ENCODE measurements around the gene AADACL4. TPM values are rescaled to one million over a fixed set of nuclear protein-coding genes. Genes with fewer than 3 reads are reported as not detected.

The AADACL4 gene
- total and polyA plus RNA-seq, 9 of the 15 experiments (the other 6 are each of a cell fraction or from before 2014, with no cell fraction given), result not detected

DNA sequence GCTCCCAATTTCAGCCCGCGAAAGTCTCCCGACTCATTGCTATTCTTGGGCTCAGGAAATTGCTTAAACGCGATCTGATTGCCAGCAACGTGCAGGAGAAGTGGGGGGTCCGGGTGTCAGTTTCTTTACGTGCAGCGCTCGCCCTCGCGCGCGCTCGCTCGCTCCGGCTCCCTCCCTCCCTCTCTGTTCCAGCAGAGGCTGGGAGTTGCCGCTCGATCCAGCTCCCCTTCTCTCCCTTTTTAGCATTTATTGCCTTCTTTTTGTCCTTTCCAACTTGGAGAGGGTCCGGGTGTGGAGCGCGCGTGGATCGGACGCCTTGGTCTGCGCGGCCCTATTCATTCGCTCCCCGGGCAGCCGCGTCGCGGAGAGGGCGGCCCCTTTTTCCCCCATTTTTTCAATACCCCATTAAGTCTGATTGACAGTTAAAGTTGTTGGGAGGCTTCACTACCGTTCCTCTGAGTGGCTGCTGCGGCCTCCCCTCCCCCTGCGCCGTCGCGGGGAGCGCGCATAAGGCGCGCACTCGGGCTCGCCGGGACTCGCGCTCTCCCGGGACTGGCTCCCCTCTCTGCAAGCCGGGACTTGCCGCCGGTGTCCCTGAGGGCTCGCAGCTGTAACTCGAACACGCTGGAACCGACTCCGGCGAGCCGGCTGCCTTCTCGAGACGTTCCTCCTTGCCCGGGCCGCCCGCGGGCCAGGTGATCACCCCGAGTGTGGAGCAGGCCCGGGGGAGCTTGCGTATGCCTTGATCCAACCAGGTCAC lies 25.8 kb upstream of the AADACL4 start, which contains the start of gene DHRS3 (continued):
- TF ChIP-seq ZNF639 (CRISPR knock-in tag; conservative IDR thresholded peaks at IDR 0.05 in 1 of 2, IDR thresholded peaks at IDR 0.05 in 1 of 2), result 0 out of 4 replicates have a peak, but pooled peaks of 1 of the 2 experiments have one; percentile 63
- TF ChIP-seq, protein P1, sequence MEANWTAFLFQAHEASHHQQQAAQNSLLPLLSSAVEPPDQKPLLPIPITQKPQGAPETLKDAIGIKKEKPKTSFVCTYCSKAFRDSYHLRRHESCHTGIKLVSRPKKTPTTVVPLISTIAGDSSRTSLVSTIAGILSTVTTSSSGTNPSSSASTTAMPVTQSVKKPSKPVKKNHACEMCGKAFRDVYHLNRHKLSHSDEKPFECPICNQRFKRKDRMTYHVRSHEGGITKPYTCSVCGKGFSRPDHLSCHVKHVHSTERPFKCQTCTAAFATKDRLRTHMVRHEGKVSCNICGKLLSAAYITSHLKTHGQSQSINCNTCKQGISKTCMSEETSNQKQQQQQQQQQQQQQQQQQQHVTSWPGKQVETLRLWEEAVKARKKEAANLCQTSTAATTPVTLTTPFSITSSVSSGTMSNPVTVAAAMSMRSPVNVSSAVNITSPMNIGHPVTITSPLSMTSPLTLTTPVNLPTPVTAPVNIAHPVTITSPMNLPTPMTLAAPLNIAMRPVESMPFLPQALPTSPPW (CRISPR knock-in tag; IDR thresholded peaks at IDR 0.05), result peak; percentile 65
- TF ChIP-seq MLLT1 (IDR thresholded peaks at IDR 0.05), result peak; percentile 19 to 51; a peak in 3 of 4 replicates
- peak; percentile 88 to 90 for TF ChIP-seq NRF1 (conservative IDR thresholded peaks at IDR 0.05 in 1 of 2, IDR thresholded peaks at IDR 0.05 in 1 of 2)
- TF ChIP-seq ATF1 (CRISPR knock-in tag; IDR thresholded peaks at IDR 0.05), result 0 out of 2 replicates have a peak, but pooled peaks have one; percentile 19
- peak; percentile 60 for TF ChIP-seq ATF1 (tag; IDR thresholded peaks at IDR 0.05)
- TF ChIP-seq SMC3 (conservative IDR thresholded peaks at IDR 0.05; ENCODE audit: insufficient read depth, low read depth, low read length), result 0 out of 2 replicates have a peak, but pooled peaks have one; percentile 2
- peak; percentile 23; the same call in 1 of the 2 replicates for TF ChIP-seq MBD2 (IDR thresholded peaks at IDR 0.05; ENCODE audit: borderline replicate concordance, low read depth)
- TF ChIP-seq LEF1 (IDR thresholded peaks at IDR 0.05), result peak; percentile 40; the same call in 1 of the 2 replicates
- no peak for TF ChIP-seq ZNF644 (tag; IDR thresholded peaks at IDR 0.05; ENCODE audit: low read depth)
- no peak for TF ChIP-seq USF1 (CRISPR knock-in tag; IDR thresholded peaks at IDR 0.05)
- no peak for TF ChIP-seq ZNF354B (CRISPR knock-in tag; IDR thresholded peaks at IDR 0.05)
- TF ChIP-seq DACH1 (IDR thresholded peaks at IDR 0.05; ENCODE audit: partially characterized antibody), result peak; percentile 23

Measured in K562 (cell line).